B cell (primary cell): ENCODE measurements around the gene BRD4. TPM values are rescaled to one million over a fixed set of nuclear protein-coding genes. Genes with fewer than 3 reads are reported as not detected.
A peak's percentile ranks its signal among the peaks of the same experiment; 100 is the strongest.

Source experiments
- ATAC-seq: fragments of 200-7000 bp; cut with Tn5 transposase; one replicate; pipeline ENCODE4 v1.10.0; 2021; ENCODE audit warnings: low read depth, mild to moderate bottlenecking, moderate number of reproducible peaks, moderate library complexity
- CTCF ChIA-PET: fragments of 350-600 bp; sonication (Branson Sonifier 250); formaldehyde crosslinking; loops from one replicate; lab custom pipeline; 2021; ENCODE audit warnings: antibody characterized with exemption, inconsistent platforms; lab: Charles Lee
- POLR2A ChIA-PET: fragments of 350-600 bp; sonication (Branson Sonifier 250); formaldehyde crosslinking; loops from one replicate; lab custom pipeline; 2021; ENCODE audit warnings: antibody characterized with exemption; lab: Charles Lee
- DNase-seq: peaks from one replicate; pipeline ENCODE4 v3.0.0; 2013
- H2AFZ ChIP-seq: 2 replicates; pipeline ENCODE4 v1.6.1; 2012; ENCODE audit warnings: mild to moderate bottlenecking, low read depth, low read length; ENCODE audit not compliant: insufficient read depth, poor library complexity, severe bottlenecking
- H3K27ac ChIP-seq, 2 donors: 1 replicate in 1 of 2; 2 replicates in 1 of 2; pipeline ENCODE4 v1.5.1; 2012 to 2013; ENCODE audit warnings: low read length in 2 of 2, mild to moderate bottlenecking in 2 of 2, moderate library complexity in 1 of 2
- H3K27me3 ChIP-seq, 4 experiments: fragments of 200-600 bp in 1 of 4; sonication (generic) in 1 of 4; replicated peaks in 1 of 4; 1 replicate in 2 of 4; 2 replicates in 2 of 4; pipeline versions ENCODE4 v1.6.1 to v1.7.0; 2013 to 2016; ENCODE audit warnings: low read length in 3 of 4, mild to moderate bottlenecking in 2 of 4, mixed read lengths in 1 of 4, moderate library complexity in 1 of 4; ENCODE audit not compliant: insufficient read depth in 4 of 4, control insufficient read depth in 3 of 4; ENCODE audit errors: control extremely low read depth in 1 of 4
- H3K36me3 ChIP-seq, 2 experiments: replicated peaks in 1 of 2; 1 replicate in 1 of 2; 2 replicates in 1 of 2; pipeline versions ENCODE4 v1.6.1 to v1.7.1; 2013; ENCODE audit warnings: low read length in 1 of 2; ENCODE audit not compliant: insufficient read depth in 2 of 2, control insufficient read depth in 1 of 2; ENCODE audit errors: control extremely low read depth in 1 of 2, extremely low read depth in 1 of 2
- H3K4me1 ChIP-seq, 2 donors: fragments of 200-600 bp in 1 of 2; sonication (generic) in 1 of 2; 1 replicate in 1 of 2; 2 replicates in 1 of 2; pipeline versions ENCODE4 v1.5.1 to v1.6.1; 2013 to 2017; ENCODE audit warnings: low read length in 2 of 2; ENCODE audit not compliant: control insufficient read depth in 2 of 2, insufficient read depth in 2 of 2
- H3K4me2 ChIP-seq: replicated peaks from 2 replicates; pipeline ENCODE3; 2012; ENCODE audit warnings: mild to moderate bottlenecking, low read depth, low read length; ENCODE audit not compliant: poor library complexity, severe bottlenecking
- H3K4me3 ChIP-seq, 5 experiments: fragments of 200-600 bp in 1 of 5; sonication (generic) in 1 of 5; 1 replicate in 3 of 5; 2 replicates in 2 of 5; pipeline versions ENCODE4 v1.5.1 to v1.7.0; 2011 to 2016; ENCODE audit warnings: low read length in 4 of 5, mild to moderate bottlenecking in 4 of 5, low read depth in 2 of 5, control low read depth in 1 of 5, moderate library complexity in 1 of 5; ENCODE audit not compliant: insufficient read depth in 1 of 5; ENCODE audit errors: control extremely low read depth in 1 of 5, extremely low read depth in 1 of 5
- H3K79me2 ChIP-seq: fragments of 200-600 bp; sonication (generic); one replicate; pipeline ENCODE4 v1.6.0; 2016; ENCODE audit warnings: low read length; ENCODE audit not compliant: control insufficient read depth, insufficient read depth
- H3K9ac ChIP-seq: fragments of 200-600 bp; sonication (generic); 2 replicates; pipeline ENCODE4 v1.6.1; 2017; ENCODE audit warnings: mild to moderate bottlenecking, low read length, moderate library complexity
- H3K9me3 ChIP-seq, 3 donors: one replicate each; pipeline versions ENCODE4 v1.6.1 to v1.7.1; 2013; ENCODE audit warnings: low read length in 2 of 3; ENCODE audit not compliant: control insufficient read depth in 2 of 3, insufficient read depth in 1 of 3; ENCODE audit errors: control extremely low read depth in 1 of 3
- H4K20me1 ChIP-seq: 2 replicates; pipeline ENCODE4 v1.6.0; 2012; ENCODE audit warnings: mild to moderate bottlenecking, low read length; ENCODE audit not compliant: insufficient read depth, control insufficient read depth, poor library complexity, severe bottlenecking
- H3K27ac Mint-ChIP-seq: one replicate; pipeline ENCODE4 v1.8.0; 2021; ENCODE audit warnings: mixed read lengths
- H3K27me3 Mint-ChIP-seq: one replicate; pipeline ENCODE4 v1.8.0; 2021; ENCODE audit warnings: mixed read lengths
- H3K4me1 Mint-ChIP-seq: one replicate; pipeline ENCODE4 v1.8.0; 2021; ENCODE audit warnings: mixed read lengths
- H3K4me3 Mint-ChIP-seq: one replicate; pipeline ENCODE4 v1.8.0; 2021; ENCODE audit warnings: mixed read lengths
- H3K9me3 Mint-ChIP-seq: one replicate; pipeline ENCODE4 v1.8.0; 2022; ENCODE audit warnings: mixed read lengths; ENCODE audit not compliant: insufficient read depth
- CTCF ChIP-seq: fragments of 200-600 bp; IDR thresholded peaks from one replicate; pipeline ENCODE4 v1.8.0; 2022; ENCODE audit warnings: antibody characterized with exemption, mild to moderate bottlenecking
- EZH2 ChIP-seq: IDR thresholded peaks from 2 replicates; pipeline ENCODE4 v1.6.1; 2012; ENCODE audit warnings: borderline replicate concordance, low read depth, mild to moderate bottlenecking, moderate library complexity, low read length; ENCODE audit not compliant: insufficient read depth, poor library complexity, severe bottlenecking
- WGBS: methylation state at CpG from one replicate; pipeline ENCODE4 v1.1.5; 2013; ENCODE audit warnings: missing lambda C conversion rate; ENCODE audit not compliant: insufficient coverage; 5-methylcytosine and 5-hydroxymethylcytosine counted together
- intact Hi-C: fragments of 100-400 bp; cut with micrococcal nuclease; formaldehyde crosslinking; loops from one replicate; pipeline ENCODE4 v1.10.0; 2022
- polyA plus RNA-seq: library from polyadenylated mRNA; depleted of rRNA; stranded (reverse); fragments of >200 nt; gene quantifications from 2 replicates; pipeline ENCODE4 v1.2.3, GENCODE V29; 2012
- total RNA-seq, 2 donors: library from RNA; stranded (reverse); fragments of 120-200 nt in 1 of 2; gene quantifications; 1 replicate in 1 of 2; 2 replicates in 1 of 2; pipeline versions ENCODE4 v1.2.3 to v1.2.4, GENCODE V29; 2013 to 2022

Gene BRD4
- total and polyA plus RNA-seq, 2 donors (not counting 1 experiment from before 2014, with no cell fraction given), result 30.7 to 209 TPM

- no peak overlapping the region for H3K4me2 ChIP-seq
- H4K20me1 ChIP-seq, result peaks cover 32% of the 10 kb centered on the region
- 92% methylated on average over 2 of the region's 2 CpGs for WGBS
- ChIA-PET CTCF (no interaction called here), POLR2A (no interaction called here)
- H3K4me3 ChIP-seq, result no peak overlapping the region
- no peak overlapping the region for H3K27ac ChIP-seq
- H3K4me1 Mint-ChIP-seq, result peaks cover 34% of the 10 kb centered on the region
- intact Hi-C loops, result no loop called here
- H3K9ac ChIP-seq, result no peak overlapping the region
- H3K4me3 Mint-ChIP-seq, result peak overlapping the region; percentile 97
- H3K4me1 ChIP-seq, result peaks cover 24 to 25% of the 10 kb centered on the region in 2 donors
- H3K9me3 ChIP-seq, result no peaks in the 10 kb centered on the region
- H3K27ac Mint-ChIP-seq, result peak overlapping the region; percentile 88
- DNase-seq (no peak), ATAC-seq (no peak)
- no peaks in the 10 kb centered on the region for H3K27me3 ChIP-seq
- no peaks in the 10 kb centered on the region for H3K27me3 Mint-ChIP-seq
- H2AFZ ChIP-seq, result no peak overlapping the region
- H3K79me2 ChIP-seq, result peaks cover 39% of the 10 kb centered on the region
- H3K9me3 Mint-ChIP-seq, result no peaks in the 10 kb centered on the region
- TF ChIP-seq CTCF (no peak), EZH2 (no peak)
- H3K36me3 ChIP-seq, result peaks cover 3 to 4% of the 10 kb centered on the region in 2 experiments
Observed at GRCh38 chr19:15381429-15381828, 49.1 kb upstream of the BRD4 start.

GRCh38 chr19:15379999-15380647 is 47.8 kb upstream of the BRD4 start:
- Histone ChIP-seq H3K4me2 (peak overlapping the region; percentile 95), H3K4me1 (peaks cover 24 to 26% of the 10 kb centered on the region in 2 donors), H2AFZ (peak overlapping the region; percentile 89), H4K20me1 (peaks cover 39% of the 10 kb centered on the region), H3K36me3 (peaks cover 0 to 1% of the 10 kb centered on the region in 2 experiments), H3K9me3 (no peaks in the 10 kb centered on the region), H3K4me3 (peak overlapping the region in 4 of 5 experiments; percentile 43 to 94 (median 68)), H3K27ac (peak overlapping the region; percentile 18 to 81), H3K27me3 (no peaks in the 10 kb centered on the region), H3K9ac (peak overlapping the region; percentile 78), H3K79me2 (peaks cover 47% of the 10 kb centered on the region)
- Mint-ChIP-seq H3K27me3 (no peaks in the 10 kb centered on the region), H3K27ac (peak overlapping the region; percentile 100), H3K9me3 (no peaks in the 10 kb centered on the region), H3K4me3 (peak overlapping the region; percentile 97), H3K4me1 (peaks cover 37% of the 10 kb centered on the region)
- WGBS, result 2% methylated on average over 51 of the region's 56 CpGs
- peak; percentile 29 for ATAC-seq
- ChIA-PET POLR2A (interaction anchor here (0.5 to 2.9 kb wide), 13 partner anchors 21 to 1533 kb away, joined by 3 to 58 read pairs (median 4); partner anchors contain the start of genes AKAP8L and BRD4), CTCF (interaction anchor here (0.5 to 3.2 kb wide), 8 partner anchors 13 to 177 kb away, joined by 3 to 27 read pairs (median 7); partner anchors contain the start of genes AKAP8L and BRD4)
- TF ChIP-seq EZH2 (no peak), CTCF (no peak)
- intact Hi-C loops, result loop anchor here (1.0 kb wide), 6 partner anchors 39 to 176 kb away; no protein-coding TSS in a partner anchor
- DNase-seq, result no peak
